ENCODE results near the gene TTYH3.

The TTYH3 gene

DNA sequence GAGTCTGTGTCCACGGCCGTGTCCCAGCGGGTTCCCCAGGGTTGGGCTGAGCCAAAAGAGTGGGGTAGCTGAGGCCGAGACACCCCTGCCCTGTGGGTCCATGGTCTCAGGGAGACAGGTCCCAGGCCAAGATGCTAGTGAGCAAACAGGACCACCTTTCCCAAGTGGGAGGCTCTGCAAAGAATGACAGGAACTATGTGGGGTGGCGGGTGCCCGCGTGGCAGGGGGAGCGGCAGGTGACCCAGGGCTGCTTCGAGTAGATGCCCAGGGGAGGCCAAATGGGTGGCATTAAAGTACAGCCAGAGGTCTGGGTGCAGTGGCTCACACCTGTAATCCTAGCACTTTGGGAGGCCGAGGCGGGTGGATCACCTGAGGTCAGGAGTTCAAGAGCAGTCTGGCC is 18.2 kb downstream of the TTYH3 start:
- no peak for DNase-seq

DNA sequence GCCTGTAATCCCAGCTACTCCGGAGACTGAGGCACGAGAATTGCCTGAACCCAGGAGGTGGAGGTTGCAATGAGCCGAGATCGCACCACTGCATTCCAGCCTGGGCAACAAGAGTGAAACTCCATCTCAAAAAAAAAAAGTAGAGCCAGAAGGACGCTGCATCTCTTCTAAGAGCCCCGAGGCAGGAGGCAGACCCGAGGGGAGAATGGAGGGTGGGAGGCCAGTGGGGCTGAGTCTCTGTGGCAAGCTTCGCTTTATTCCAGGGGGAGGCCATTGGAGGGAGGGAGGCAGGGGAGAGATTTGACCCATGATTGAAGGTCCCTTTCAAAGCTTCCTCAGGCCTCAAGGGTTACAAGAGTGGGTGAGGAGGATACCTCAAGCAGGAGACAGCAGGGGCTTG is 18.7 kb downstream of the TTYH3 start:
- DNase-seq, result no peak

DNA sequence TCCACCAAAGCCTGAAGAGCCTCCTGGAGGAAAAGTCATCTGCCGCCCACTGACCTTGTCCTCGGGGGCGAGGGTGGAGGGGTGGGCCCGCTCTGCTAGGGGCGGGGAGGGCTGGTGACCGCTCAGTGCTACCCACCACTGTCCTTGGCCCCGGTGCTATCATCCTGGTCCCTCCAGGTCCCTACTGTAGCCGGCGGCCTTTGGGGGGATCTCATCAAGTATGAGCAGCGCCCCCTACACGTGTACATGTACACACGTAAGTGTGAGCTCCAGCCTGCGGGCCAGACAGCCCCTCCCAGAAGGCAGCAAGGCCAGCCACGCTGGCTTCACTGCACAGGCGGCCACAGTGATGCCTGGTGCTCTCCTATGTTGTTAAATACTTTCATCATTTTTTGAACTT is 19.6 kb downstream of the TTYH3 start:
- DNase-seq, result no peak

DNA sequence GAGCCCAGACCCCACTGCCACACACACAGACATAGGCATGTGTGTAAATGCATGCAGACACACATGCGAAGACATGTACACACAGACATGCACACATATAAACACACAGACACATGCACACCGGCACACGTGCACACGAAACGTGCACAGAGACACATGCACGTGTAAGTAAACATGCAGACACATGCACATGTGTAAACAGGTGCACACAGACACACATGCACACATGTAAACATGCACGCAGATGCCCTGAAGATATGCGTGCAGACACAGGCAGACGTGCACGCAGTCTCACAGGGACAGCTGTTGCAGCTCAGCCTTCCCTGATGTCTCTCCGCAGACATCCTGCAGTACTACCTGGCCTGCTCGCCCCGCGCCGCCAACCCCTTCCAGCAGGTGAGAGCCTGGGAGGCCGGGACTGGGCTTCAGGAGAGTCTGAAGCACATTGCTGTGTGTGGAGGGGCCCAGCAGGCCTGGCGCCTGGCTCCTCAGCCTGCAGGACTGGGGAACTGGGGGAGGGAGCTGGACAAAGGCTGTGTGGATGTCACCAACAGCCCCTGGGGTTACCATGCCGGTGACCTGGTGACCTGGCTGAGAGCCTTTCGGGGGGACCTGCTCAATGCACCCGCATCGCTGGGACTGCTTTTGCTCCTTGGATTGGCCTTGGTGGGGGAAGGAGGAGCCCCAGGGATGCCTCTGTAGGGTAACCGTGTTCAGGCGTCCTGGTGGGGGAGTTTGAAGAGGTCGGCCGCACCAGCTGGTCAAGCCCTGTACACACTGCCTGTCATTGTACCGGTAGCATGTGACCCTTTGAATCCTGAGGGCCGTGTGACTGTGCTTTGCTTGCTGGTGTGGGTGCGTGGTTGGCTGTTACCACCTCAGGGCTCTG is 20.3 kb downstream of the TTYH3 start:
- no peak for DNase-seq

DNA sequence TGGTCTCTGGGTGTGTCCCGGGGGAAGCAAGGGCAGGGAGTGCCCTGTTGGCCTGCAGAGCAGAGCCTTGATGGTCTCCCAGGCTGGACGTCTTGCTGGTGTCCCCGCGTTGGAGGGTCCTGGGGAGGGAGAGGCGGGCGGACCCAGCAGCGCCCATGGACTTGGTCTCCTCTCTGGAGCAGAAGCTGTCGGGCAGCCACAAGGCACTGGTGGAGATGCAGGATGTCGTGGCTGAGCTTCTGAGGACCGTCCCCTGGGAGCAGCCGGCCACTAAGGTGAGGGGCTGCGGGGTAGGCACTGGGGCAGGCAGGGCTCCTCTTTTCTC is 20.9 kb downstream of the TTYH3 start:
- no peak for DNase-seq

DNA sequence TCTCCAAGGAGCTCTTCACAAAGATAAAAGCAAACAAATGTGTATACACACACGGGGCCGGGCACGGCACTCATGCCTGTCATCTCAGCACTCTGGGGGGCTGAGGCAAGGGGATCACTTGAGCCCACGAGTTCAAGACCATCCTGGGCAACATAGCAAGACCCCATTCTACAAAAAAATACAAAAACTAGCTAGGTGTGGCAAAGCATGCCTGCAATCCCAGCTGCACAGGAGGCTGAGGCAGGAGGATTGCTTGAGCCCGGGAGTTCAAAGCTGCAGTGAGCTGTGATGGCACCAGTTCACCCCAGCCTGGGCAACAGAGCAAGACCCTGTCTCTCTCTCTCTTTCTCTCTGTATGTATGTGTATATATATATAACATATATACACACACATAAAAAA is 22.3 kb downstream of the TTYH3 start:
- DNase-seq, result no peak

DNA sequence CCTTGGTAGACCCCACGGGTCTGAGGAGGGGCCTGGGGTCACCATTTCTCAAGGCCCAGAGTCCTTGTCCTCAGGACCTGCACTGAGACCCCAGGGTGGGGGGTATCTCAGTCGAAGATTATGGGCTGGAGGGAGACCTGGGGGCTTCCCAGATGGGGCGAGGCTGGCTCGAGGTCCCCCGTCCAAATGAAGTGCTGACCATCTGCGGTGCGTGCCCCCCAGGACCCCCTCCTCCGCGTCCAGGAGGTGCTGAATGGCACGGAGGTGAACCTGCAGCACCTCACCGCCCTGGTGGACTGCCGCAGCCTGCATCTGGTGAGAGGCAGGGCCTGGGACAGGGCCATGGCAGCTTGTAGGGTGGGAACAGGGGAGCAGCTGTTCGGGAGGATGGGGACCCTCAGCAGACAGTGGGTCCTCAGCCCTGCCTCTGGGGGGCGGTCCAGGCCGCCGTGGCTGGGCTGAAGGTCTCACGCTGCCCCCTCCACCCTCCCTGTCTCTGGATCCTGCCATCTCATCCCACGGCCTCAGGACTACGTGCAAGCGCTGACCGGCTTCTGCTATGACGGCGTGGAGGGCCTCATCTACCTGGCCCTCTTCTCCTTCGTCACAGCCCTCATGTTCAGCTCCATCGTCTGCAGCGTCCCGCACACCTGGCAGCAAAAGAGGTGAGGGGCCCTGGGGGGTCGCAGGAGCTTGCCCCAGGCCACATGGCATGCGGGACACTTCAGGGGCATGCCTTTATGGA is 24.3 kb downstream of the TTYH3 start:
- no peak for DNase-seq

DNA sequence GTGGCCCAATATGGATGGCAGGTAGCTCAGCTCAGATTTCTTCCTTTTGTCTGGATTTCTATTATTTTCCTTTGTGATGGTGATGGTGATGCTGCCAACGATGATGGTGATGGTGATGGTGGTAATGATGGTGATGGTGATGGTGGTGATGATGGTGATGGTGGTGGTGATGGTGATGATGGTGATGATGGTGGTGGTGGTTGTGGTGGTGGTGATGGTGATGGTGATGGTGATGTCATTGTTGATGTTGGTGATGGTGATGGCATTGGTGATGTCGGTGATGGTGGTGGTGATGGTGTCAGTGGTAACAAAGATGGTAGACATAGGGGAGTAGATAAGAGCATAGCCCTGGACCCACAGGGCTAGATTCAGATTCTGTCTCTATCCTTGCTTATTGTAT is 25.4 kb downstream of the TTYH3 start:
- no peak for DNase-seq

DNA sequence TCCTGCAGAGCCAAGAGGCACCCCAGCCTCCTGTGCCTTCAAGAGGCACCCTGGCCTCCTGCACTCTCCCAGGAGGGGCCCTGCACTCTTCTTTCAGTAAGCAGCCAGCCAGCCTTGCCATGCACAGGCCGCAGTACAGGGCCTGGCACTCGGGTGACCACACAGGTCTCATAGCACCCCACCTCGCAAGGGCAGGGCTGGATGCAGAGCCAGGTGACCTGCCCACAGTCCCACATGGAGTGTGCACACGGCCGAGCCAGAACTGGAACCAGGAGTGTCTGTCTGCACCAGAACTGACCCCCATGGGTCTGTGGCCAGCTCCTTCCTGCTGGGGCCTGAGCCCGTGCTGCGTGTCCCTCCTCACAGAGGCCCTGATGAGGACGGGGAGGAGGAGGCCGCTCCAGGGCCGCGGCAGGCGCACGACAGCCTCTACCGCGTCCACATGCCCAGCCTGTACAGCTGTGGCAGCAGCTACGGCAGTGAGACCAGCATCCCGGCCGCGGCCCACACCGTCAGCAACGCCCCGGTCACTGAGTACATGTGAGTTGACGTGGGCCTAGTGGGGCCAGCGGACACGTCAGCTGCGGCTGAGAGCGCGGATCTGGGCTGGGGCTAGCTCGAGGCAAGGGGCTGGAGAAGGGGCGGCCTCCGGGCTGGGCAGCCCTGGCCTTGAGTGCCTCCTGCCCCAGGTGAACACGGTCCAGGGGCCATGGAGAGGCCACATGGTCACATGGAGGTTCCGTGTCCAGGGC is 26.3 kb downstream of the TTYH3 start:
- no peak for DNase-seq

DNA sequence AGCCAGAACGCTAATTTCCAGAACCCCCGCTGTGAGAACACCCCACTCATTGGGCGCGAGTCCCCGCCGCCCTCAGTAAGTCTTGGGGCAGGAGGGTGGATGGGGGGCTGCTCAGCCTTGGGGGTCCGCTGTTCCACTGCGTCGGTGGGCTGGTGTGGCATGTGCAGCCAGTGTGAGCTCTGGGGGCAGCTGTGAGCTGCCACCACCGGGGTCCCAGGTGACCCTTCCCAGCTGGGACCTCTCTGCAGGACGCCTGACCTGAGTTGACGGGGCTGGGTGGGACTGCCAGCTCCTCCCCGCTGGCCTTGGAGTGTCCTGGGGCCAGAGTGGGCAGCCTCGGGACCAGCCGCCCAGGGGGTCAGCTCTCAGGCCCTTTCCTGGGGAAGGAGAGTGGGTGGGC is 27.2 kb downstream of the TTYH3 start:
- DNase-seq, result no peak

DNA sequence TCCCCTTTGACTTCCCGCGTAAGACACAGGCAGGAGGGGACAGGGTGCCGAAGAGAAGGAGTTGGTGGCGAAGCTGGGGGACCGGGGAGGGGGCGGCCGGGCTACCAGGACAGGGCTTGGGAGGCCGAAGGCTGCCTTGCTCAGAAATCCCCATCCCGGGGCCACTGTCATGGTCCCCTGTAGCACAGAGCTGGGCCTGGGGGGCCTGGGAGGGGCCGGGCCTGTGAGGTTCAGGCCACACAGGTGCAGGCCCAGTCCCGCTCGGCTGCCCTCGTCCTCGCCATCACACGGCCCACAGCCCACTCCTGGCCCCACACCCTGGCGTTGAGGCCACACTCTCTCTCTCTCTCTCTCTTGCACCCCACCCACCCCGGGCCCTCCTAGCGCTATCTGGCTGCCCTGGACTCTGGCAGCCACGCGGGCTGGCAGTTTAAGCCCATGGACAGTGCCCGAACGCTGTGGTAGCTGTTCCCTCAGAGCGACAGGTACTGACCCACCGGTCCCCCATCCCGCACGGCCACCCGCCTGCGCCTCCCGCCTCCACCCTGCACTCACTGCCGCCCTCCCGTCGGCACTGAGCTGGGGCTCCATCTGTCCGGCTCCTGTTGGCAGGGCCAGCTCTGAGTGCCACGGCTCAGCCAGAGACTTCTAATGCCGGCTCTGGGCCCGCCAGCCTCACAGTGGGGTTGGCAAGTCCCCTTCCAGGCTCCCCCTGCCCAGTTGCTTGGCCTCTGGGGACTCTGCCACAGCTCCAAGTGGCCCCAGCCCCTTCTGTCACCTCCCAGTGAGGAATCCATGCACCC is 28.0 kb downstream of the TTYH3 start:
- DNase-seq, result no peak

DNA sequence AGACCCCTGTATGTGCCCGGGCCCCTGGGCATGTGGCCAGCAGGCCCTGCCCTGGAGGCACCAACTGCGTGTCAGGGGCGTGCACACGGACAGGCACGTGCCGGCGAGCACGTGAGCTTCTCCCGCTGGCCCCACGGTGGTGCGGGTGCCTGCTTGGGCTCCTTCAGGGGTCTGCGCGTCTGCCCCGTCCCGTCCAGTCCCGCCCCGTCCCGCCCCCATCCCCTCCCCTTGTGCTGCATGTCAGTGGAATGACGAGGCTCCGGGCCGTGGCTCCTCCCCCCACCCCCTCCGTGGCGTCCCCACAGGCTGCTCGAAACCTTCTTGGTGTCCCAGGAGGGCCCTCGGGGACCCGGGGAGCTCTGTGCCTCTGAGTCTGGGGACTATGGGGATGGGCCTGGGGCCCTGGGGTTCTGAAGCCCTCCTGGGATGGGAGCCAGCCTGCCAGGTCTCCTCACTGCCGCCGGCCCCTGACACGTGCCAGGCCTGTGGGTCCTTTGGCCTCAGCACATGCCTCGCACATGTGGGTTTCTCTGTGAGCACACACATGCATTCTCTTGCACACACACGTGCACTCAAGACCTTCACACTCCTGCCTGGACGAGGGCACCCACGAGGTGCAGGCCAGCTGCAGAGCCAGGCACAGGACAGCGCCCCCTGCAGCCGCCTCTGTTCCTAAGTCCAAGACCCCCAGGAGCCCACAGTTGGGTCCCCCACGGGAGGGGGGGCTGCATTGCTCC is 28.7 kb downstream of the TTYH3 start:
- no peak for DNase-seq

DNA sequence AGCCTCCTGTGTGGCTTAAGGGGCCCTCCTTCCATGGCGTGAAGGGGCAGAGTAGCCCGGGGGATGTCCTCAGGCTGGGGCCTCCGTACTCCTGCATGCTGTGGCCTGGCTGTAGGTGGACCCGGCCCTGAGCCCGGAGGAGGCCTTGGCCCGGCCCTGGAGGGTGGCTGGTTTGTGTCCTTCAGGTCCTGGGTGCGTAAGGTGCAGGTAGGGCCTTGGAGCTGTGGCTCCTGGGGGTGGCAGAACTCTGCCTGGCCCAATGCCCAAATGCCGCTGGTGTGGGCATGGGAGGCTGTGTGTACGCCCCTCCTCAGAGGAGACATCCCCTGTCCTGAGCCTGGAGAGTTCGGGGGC is 29.3 kb downstream of the TTYH3 start:
- no peak for DNase-seq

DNA sequence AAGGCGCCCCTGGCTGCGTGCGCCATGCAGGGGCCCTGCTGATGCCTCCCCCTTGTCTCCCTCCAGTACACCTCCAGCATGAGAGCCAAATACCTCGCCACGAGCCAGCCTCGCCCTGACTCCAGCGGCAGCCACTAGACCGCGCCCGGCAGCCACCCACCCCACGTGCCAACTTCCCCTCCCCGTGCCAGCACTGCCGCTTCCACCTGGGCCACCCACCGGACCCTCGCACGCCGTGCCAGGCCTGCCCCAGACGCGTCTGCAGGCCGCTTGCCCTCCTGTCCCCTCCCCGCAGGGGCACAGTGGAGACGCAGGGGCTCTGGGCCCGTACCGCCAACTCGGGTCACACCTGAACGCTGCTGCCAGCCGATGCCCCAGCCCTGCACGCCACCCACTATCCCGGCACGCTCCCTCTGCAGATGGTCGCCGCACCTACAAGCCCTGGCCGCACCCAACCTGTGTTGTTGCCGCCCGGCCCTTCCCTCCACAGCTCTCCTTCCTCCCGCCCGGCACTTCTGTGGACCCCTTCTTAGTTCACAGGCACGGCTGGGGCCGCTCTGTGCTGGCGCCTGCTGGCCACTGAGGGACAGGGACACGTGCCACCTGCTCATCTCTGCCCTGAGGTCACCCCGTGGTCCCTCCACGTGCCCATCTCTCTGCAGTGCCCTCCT is 30.0 kb downstream of the TTYH3 start:
- no peak for DNase-seq

DNA sequence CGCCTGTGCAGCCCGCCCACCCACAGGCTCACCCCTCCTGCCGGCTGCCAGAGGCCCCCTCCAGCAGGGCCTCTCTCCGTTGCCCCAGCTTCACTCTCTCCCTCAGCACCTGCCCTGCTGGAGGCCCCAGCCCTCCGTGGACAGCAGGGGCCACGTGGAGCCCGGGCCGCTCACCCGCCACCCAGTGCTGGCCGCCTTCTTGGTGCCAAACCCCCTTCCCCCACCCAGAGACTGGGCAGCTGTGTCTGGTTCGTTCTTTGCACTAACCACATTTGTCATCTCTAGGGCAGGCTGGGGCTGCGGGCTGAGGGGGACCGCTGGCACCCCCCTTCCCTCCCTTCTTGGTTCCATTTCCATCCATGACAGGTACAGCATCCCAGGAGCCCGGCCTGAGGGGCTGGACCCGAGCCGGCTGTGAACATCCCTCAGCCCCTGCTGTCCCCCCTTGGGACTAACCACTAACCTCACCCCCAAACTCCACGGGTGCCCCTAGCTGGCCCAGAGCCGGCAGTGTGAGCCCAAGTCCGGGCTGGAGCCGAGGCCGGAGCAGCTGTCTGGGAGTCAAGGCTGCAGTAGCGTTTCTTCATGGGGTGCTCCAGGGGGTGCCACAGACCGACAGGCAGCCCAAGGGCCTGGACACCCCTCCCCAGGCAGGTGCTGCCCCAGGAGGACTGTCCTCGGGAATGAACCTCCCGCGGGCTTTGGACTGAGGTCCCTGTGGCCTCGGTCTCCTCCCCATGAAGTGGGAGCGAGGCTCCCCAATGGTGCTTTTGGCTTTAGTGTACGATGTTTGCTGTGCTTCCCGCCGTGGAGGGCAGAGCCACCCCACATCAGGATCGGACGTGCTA is 30.7 kb downstream of the TTYH3 start:
- DNase-seq, result no peak

DNA sequence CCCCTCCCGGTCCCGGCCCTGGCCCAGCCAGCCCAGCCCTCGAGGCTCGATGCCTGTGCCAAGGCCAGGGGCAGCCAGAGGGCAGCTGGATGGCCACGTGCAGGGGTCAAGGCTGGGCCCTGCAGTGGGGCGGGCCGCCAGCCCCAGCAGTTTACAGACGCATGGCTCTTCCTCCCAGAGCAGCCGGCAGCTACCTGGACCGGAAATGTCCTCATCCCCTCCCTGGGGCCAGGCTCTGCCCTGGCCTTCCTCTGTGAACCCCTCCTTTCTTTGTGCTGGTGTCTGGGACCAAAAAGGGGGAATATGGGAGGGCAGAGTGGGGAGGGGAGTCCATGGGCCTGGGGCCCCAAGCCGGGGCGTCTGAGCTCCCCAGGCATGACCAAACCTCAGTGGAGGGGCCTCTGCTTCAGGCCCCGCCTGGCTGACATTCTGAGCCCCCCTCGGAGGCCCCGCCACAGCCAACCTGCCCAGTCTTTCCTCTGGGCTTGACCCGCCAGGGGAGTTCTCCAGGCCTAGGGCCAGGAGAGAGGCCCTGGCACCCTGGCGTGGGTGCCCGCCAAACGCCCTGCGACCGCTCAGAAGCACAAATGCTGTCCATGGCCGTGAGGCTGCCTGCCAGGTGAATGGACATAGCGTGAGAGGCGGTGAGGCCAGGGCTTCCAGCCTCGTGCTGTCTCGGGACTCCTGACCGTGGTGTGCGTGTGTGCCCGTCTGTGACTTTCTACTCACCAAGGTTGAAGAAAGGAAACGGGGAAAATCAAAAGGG is 31.5 kb downstream of the TTYH3 start:
- no peak for DNase-seq

DNA sequence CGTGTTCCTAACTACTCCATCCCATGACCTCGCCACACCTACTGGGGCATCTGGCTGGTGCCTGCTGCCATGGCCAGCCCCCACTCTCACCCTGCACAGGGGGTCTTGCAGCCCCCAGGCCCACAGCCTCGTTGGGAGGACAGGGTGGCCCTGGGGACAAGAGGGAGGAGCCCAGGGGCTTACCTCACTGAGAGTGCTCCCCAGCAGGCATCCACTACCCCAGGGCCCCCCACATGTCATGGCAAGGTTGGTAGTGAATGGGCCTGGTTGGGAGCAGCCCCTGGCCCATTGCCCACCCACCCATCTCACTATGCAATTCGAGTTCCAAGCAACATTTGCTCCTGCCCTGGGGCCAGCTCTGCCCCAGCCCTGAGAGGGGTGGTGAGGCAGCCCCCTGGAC is 32.2 kb downstream of the TTYH3 start:
- no peak for DNase-seq

DNA sequence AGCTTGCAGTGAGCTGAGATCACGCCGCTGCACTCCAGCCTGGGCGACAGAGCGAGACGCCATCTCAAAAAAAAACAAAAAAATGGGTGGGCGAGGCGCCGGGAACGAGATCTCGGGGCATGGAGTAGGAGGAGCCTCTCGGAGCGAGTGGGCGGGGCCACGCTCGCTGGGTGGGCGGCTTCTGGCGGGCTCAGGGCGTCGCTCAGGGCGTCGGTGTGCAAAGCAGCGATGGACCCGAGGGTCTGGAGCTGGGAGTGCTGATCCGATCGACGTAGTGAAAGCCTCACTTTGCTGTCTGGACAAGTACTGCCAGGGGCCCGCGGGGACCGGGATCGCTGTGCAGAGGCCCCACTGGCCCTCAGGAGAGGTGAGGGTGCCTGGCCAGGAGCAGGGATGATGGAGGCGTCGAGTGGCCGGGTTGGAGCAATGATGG is 33.6 kb downstream of the TTYH3 start:
- DNase-seq, result no peak

DNA sequence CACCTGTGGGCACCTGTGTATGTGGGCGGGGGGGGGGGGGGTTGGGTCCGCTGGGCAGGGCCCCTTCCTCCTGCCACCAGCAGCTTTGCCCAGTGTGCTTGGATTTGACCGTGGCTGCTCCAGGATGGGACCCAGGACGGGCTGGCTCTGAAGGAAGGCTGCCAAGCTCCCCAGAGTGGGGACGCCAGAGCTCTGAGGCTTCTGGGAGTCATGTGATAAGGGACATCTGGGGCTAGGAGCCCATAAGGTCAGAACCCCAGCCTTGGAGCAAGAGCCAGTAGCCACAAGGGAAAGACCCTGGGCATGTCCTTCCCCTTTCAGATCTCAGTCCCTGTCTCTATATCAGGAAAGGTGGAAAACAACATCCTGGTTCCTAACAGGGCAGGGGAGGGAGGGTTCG is 34.4 kb downstream of the TTYH3 start:
- no peak for DNase-seq
